LNCaP clone FGC (cell line): ENCODE measurements around the gene COL16A1.

Experiments
- DNase-seq: peaks from one replicate; pipeline ENCODE4 v3.0.0-alpha.2; 2011; ENCODE audit warnings: low read depth
- H3K4me3 ChIP-seq: 2 replicates; pipeline ENCODE4 v1.5.1; 2011; ENCODE audit warnings: mild to moderate bottlenecking, low read depth, low read length, control low read depth
- TF ChIP-seq, protein P1 (sequence below): IDR thresholded peaks from 2 replicates; pipeline ENCODE4 v1.5.1; 2012; ENCODE audit warnings: mild to moderate bottlenecking; ENCODE audit not compliant: control insufficient read depth, insufficient read depth; ENCODE audit errors: extremely low read depth

COL16A1 gene

DNA sequence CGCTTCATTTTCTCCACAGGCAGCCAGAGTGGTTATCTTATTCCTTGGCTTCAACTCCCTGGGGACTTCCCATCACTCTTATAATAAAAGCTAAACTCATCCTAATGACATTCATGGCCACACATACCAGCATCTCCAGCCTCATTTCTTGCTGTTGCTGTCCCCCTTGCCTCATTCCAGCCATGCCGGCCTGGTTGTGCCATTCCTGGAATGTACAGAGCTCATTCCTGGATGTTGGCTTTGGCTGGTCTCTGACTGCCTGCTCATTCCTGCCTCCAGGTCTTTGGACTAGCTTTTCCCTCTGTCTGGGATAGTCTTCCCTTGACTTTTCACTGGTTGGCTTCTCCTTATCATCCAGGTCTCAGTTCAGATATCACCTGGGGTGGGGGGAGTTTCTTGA, 56.7 kb downstream of the COL16A1 start:
- H3K4me3 ChIP-seq = no peak overlapping the region
- no peak for DNase-seq
- TF ChIP-seq, protein P1, sequence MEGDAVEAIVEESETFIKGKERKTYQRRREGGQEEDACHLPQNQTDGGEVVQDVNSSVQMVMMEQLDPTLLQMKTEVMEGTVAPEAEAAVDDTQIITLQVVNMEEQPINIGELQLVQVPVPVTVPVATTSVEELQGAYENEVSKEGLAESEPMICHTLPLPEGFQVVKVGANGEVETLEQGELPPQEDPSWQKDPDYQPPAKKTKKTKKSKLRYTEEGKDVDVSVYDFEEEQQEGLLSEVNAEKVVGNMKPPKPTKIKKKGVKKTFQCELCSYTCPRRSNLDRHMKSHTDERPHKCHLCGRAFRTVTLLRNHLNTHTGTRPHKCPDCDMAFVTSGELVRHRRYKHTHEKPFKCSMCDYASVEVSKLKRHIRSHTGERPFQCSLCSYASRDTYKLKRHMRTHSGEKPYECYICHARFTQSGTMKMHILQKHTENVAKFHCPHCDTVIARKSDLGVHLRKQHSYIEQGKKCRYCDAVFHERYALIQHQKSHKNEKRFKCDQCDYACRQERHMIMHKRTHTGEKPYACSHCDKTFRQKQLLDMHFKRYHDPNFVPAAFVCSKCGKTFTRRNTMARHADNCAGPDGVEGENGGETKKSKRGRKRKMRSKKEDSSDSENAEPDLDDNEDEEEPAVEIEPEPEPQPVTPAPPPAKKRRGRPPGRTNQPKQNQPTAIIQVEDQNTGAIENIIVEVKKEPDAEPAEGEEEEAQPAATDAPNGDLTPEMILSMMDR = no peak

DNA sequence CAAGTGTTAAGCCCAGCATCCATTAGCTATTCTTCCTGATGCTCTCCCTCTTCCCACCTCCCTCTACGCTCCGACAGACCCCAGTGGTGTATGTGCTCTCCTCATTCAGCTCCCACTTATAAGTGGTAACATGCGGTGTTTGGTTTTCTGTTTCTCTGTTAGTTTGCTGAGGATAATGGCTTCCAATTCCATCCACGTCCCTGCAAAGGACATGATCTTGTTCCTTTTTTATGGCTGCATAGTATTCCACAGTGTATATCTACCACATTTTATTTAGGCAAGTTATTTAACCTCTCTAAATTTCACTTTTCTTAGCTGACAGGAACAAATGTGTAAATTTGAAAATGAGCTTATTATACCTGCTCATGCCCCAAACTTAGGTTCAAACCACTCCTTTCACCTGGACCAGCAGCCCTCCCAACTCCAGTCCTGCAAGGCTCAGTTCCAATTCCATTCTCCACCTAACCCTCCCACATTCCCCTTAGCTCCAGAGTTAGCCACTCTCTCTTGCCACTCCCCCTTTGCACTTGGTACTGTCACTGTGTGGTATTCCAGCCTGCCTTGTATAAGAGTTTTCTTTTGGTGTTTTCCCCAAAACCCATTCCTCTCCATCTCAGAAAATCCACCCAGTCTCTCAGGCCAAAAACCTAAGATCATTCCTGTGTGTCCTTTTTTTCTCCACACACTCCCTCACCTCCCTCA, 57.4 kb downstream of the COL16A1 start:
- TF ChIP-seq, protein P1 = no peak
- H3K4me3 ChIP-seq = no peak overlapping the region
- DNase-seq = no peak

DNA sequence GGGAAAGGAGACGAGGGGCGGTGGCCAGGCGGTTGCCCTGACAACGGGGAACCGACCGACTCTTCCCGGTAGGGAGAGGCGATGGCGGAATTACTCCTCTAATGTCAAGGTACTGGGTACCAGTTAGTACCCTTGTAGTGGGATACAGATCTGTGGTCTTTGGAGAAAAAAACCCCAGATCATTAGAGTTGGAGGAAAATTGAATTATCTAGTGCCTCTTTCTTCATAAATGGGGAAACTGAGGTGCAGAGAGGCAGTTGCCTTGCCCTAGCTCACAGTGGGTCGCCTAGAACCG, 58.6 kb downstream of the COL16A1 start:
- H3K4me3 ChIP-seq = peak overlapping the region; percentile 98
- TF ChIP-seq, protein P1 = no peak
- no peak for DNase-seq

DNA sequence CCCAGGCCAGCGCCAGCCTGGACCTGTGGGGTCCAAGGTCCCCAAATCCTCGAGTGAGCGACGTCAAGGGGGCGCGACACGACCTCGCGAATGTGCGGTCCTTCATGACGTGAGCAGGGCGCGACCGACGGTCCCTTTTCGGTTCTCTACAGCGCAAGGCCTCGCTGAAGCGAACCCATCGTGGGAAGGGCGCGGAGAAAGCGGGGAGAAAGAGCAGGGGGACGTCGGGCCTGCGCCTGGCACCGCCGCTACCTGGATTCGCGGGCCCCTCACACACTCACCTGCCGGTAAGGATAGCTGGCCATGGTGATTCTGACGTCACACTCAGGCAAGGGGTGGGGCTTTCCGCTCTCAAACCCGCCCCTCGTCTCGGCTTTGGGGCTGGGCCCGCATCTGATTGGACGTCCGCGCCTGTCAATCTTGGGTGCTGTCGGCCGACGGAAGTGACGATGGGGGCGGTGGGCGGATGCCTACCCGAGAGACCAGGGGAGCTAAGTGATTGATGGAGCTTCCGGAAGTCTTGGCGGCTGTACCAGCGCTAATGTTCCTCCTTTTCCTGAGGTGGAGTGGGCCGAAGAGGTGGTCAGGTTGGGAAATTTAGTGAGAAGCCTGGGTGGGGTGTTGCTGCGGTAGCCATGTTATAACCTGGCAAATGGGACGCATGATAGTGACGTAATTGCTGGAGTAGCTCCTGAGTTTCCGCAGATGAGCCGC, 59.1 kb downstream of the COL16A1 start, which contains the start of gene PEF1:
Gene PEF1 (minus strand): TSS at position 317 of the 714 bp plus-strand sequence. CDS start 12 bp downstream, at position 305.
- peak; percentile 91 for DNase-seq
- TF ChIP-seq, protein P1 = no peak
- H3K4me3 ChIP-seq = peak within 1 kb of the TSS; percentile 98

DNA sequence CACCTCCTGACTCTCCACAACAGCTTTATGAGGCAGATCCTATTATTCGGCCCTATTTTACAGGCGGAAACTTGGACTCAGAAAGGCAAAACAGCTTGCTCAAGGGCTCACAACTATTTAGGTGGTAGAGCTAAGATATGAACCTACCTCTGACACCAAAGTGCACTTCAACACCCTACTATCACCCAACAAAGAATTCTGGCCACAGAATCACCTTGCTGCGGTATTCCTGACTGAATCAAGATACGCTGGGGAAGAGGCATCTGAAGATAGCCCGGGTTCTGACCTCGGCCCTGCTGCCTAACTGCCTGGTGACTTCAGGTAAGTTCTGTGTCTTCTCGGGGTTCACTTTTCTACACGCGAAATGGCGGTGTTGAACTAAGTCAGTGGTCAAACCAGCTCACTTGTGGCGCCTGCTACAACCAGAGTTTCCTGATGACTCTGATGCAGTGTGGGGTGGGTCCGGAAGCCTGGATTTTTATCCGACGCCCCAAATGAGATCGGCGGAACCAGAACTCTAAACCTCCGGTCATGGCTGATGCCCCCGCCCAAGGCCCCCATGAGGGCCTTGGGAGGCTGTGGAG, 59.7 kb downstream of the COL16A1 start:
- no peak for DNase-seq
- TF ChIP-seq, protein P1 = no peak
- H3K4me3 ChIP-seq = peak overlapping the region; percentile 98

DNA sequence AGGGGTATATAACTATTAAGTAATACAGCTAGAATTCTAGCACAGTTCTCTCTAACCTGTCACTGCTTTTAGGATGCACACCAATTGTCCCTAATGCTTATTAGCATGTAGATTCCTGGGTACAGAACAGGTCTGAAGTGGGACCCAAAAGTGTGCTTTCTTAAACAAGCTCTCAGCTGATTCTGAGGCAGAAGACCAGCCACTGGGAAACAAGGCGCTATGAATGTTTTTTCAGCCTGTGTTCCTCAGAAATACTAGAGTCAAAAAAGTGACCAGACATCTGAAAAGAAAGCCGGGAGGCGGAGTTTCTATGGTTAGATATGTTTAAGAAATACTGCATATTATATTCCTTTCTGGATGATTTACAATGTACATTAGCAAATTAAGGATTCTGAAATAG, 60.9 kb downstream of the COL16A1 start:
- TF ChIP-seq, protein P1 = no peak
- no peak overlapping the region for H3K4me3 ChIP-seq
- DNase-seq = no peak

DNA sequence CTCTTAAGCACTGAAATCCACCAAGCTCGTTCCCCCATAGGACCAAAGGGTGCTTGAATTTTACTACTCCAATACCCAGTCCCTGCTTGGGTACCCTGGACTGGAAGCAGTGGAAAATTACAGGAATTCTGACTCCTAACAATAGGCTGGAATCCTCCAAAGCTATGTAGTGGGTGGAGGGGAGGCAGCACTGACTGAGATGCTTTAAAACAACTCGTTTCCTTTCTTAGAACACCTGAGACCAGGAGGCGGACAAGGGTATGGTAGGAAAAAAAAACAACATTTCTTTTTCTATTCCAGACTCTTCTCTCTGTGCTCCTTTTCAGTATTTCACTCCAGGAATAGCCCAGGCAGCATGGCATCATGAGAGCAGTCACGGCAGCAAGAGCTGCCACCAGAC, 61.5 kb downstream of the COL16A1 start:
- TF ChIP-seq, protein P1 = no peak
- DNase-seq = no peak
- no peak overlapping the region for H3K4me3 ChIP-seq
